Upper lobe of left lung (tissue), 6 donors: ENCODE data around the gene MYT1. TPM values are rescaled to one million over a fixed set of nuclear protein-coding genes. Genes with fewer than 3 reads are reported as not detected.

Experiments
- ATAC-seq, 2 donors: fragments of 200-7000 bp; cut with Tn5 transposase; one replicate each; pipeline ENCODE4 v1.9.1; 2022; ENCODE audit warnings: mild to moderate bottlenecking in 2 of 2, moderate library complexity in 2 of 2; ENCODE audit not compliant: low FRiP score in 2 of 2
- DNase-seq, 2 donors: peaks; one replicate each; pipeline ENCODE4 v3.0.0-alpha.2; 2019 to 2020
- H3K27ac ChIP-seq, 4 donors: fragments of 200-600 bp; sonication (generic); one replicate each; pipeline ENCODE4 v1.5.1; 2016 to 2019
- H3K27me3 ChIP-seq, 4 donors: fragments of 200-600 bp; sonication (generic); one replicate each; pipeline ENCODE4 v1.5.1; 2017 to 2019
- H3K36me3 ChIP-seq, 4 donors: fragments of 200-600 bp; sonication (generic); one replicate each; pipeline ENCODE4 v1.5.1; 2016 to 2019
- H3K4me1 ChIP-seq, 4 donors: fragments of 200-600 bp; sonication (generic); one replicate each; pipeline ENCODE4 v1.5.1; 2018 to 2019
- H3K4me3 ChIP-seq, 4 donors: fragments of 200-600 bp; sonication (generic); one replicate each; pipeline ENCODE4 v1.5.1; 2017 to 2019; ENCODE audit warnings: mild to moderate bottlenecking in 2 of 4, moderate library complexity in 1 of 4
- H3K9me3 ChIP-seq, 4 donors: fragments of 200-600 bp; sonication (generic); one replicate each; pipeline ENCODE4 v1.5.1; 2018 to 2019
- EP300 ChIP-seq, 4 donors: sonication (generic); formaldehyde crosslinking; IDR thresholded peaks; one replicate each; pipeline ENCODE4 v1.5.1; 2017; ENCODE audit warnings: antibody characterized with exemption in 4 of 4, control low read depth in 2 of 4
- POLR2A ChIP-seq, 4 donors: fragments of 450-650 bp; IDR thresholded peaks; one replicate each; pipeline ENCODE4 v1.5.1; 2016 to 2017; ENCODE audit warnings: antibody characterized with exemption in 4 of 4, mild to moderate bottlenecking in 2 of 4
- POLR2AphosphoS5 ChIP-seq, 2 donors: sonication (generic); formaldehyde crosslinking; IDR thresholded peaks; one replicate each; pipeline ENCODE4 v1.5.1; 2017; ENCODE audit warnings: antibody characterized with exemption in 2 of 2
- WGBS, 2 donors: methylation state at CpG; one replicate each; pipeline ENCODE4 v1.1.5; 2017 to 2018; 5-methylcytosine and 5-hydroxymethylcytosine counted together
- total RNA-seq, 6 donors: library from RNA; depleted of rRNA in 4 of 6; stranded (reverse); fragments of >200 nt in 4 of 6; gene quantifications; one replicate each; pipeline versions ENCODE4 v1.1.0 to v1.2.1, GENCODE V29; 2016 to 2021
- TF ChIP-seq, protein P1 (sequence below), 6 experiments: fragments of 450-650 bp in 4 of 6; fragments of 200-600 bp in 2 of 6; sonication (generic) in 2 of 6; IDR thresholded peaks; one replicate each; pipeline ENCODE4 v1.5.1; 2016 to 2019; ENCODE audit warnings: antibody characterized with exemption in 6 of 6
- donor health status: DM: no; HTN: no; CAD: no; lungs with moderate emphysema.
- donor health status: DM: no; HTN: yes; CAD: no; lungs with severe emphysema.

MYT1 gene
- total RNA-seq, 6 donors from 2014 or later: 0.09 to 3.1 TPM; not detected in 4

DNA sequence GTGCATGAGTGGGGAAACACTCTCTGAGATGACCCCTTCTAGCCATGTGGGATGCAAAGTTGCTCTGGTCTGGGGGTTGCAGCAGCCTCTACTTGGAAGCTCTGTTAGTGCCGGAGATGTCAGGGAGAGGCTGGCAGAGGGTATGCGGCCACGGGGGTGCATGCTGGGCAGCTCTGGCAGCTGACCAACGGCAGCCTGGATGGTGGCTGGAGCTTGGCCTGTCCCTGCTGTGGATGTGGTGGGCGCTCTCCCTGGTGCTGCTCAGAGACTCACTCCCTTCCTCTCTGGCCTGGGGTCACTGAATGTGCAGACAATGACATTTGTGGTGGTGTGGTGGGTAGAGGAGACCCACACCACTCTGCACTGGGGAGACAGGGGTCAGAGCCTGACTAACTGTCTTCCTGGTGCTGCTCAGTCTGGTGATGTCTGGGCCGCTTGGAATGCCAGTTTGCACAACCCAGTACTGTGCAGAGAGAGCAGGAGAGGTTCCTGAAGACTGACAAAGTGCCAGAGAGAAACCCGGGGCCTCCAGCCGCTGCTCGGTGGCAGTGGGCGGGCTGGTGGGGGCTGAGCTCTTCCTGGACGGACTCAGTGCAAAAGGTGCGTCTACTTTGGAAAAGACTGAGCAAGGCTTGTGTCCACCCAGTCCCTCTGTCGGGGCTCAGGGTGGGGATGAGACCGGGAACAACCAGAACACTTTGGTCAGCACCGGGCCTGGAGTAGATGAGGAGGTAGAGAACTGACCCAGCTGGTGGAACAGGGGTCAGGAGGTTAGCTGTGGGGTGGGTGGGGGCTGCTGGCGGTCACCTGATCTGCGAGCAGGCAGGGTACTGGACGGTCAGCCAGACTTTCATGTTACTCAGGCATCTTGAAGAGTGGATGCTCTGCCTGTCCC, 2.7 kb downstream of the MYT1 start:
- TF ChIP-seq POLR2AphosphoS5 (IDR thresholded peaks at IDR 0.05) (no peak), POLR2A (IDR thresholded peaks at IDR 0.05) (no peak), EP300 (IDR thresholded peaks at IDR 0.05) (no peak)
- TF ChIP-seq, protein P1, sequence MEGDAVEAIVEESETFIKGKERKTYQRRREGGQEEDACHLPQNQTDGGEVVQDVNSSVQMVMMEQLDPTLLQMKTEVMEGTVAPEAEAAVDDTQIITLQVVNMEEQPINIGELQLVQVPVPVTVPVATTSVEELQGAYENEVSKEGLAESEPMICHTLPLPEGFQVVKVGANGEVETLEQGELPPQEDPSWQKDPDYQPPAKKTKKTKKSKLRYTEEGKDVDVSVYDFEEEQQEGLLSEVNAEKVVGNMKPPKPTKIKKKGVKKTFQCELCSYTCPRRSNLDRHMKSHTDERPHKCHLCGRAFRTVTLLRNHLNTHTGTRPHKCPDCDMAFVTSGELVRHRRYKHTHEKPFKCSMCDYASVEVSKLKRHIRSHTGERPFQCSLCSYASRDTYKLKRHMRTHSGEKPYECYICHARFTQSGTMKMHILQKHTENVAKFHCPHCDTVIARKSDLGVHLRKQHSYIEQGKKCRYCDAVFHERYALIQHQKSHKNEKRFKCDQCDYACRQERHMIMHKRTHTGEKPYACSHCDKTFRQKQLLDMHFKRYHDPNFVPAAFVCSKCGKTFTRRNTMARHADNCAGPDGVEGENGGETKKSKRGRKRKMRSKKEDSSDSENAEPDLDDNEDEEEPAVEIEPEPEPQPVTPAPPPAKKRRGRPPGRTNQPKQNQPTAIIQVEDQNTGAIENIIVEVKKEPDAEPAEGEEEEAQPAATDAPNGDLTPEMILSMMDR (IDR thresholded peaks at IDR 0.05): no peak
- Histone ChIP-seq H3K4me3 (no peak overlapping the region), H3K9me3 (no peaks in the 10 kb centered on the region), H3K4me1 (no peaks in the 10 kb centered on the region), H3K27ac (no peak overlapping the region), H3K36me3 (no peaks in the 10 kb centered on the region), H3K27me3 (peaks cover 0 to 8% (median 2%) of the 10 kb centered on the region in 4 donors)
- 58 to 77% methylated on average over 5 to 14 of the region's 18 CpGs for WGBS, 2 donors
- ATAC-seq (no peak), DNase-seq (peak in 1 of 2 donors; percentile 50)

DNA sequence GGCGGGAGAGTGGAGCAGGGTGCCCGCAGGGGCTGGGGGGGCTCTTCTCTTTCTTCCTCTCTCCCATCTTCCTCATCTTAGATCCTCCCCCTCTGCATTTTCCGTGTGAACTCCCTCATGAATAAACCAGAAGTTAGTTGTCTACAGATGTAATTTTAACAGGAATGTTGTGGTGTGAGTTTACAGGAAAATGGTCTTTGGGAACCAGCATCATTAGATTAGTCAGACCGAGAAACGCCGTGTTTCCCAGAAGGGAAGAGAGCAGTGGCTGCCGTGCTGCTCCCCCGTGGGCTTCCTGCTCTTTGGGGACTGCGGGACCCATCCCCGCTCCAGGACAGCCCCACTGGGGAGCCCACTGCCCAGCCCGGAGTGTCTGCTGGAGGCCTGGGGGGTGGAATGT, 3.4 kb downstream of the MYT1 start:
- DNase-seq (no peak), ATAC-seq (no peak)
- WGBS, 2 donors: 50 to 62% methylated on average over 10 to 11 of the region's 11 CpGs
- H3K4me3 ChIP-seq: no peak overlapping the region
- no peak overlapping the region for H3K27ac ChIP-seq
- H3K27me3 ChIP-seq: peaks cover 0 to under 1% (median 0%) of the 10 kb centered on the region in 4 donors
- H3K36me3 ChIP-seq: no peaks in the 10 kb centered on the region
- H3K9me3 ChIP-seq: no peaks in the 10 kb centered on the region
- TF ChIP-seq EP300 (IDR thresholded peaks at IDR 0.05) (no peak), POLR2A (IDR thresholded peaks at IDR 0.05) (no peak), POLR2AphosphoS5 (IDR thresholded peaks at IDR 0.05) (no peak)
- TF ChIP-seq, protein P1 (IDR thresholded peaks at IDR 0.05): no peak
- no peaks in the 10 kb centered on the region for H3K4me1 ChIP-seq

DNA sequence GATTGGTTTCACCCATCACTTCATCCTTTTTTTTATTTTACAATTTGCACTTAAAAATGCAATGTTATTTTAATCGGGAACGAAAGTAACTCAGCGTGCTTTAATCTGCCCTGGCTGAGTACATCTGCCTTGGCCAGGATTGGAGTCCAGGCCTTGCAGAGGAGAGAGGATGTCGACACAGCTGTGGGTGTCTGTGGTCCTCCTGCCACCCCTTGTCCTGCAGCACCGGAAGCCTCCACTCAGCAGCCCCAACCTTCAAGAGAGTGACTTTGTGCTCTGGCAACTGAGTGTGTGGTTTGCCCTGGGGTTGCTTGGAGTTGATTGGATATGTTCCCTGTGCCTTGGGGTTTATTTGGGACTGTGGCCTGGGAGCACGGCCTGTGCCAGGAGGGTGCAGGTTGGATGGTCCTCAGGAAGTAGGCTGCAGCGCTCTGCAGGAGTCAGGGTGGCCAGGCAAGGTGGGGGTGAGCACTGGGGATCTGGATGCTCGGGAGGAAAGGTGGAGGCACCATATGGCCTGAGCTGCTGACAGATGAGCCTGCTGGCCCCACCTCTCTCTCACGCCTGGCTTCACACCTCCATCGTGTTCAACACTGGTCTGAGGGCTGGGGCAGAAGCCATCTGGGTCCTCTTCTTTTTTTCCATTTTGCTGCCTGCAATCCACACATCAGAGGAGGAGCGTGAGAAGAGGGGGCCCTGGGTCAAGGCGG, 4.3 kb downstream of the MYT1 start:
- peak in 1 of 2 donors; percentile 19 for ATAC-seq
- Histone ChIP-seq H3K27ac (no peak overlapping the region), H3K9me3 (no peaks in the 10 kb centered on the region), H3K27me3 (no peaks in the 10 kb centered on the region), H3K4me1 (no peaks in the 10 kb centered on the region), H3K36me3 (no peaks in the 10 kb centered on the region), H3K4me3 (no peak overlapping the region)
- TF ChIP-seq POLR2AphosphoS5 (IDR thresholded peaks at IDR 0.05) (no peak), POLR2A (IDR thresholded peaks at IDR 0.05) (no peak), EP300 (IDR thresholded peaks at IDR 0.05) (no peak)
- TF ChIP-seq, protein P1 (IDR thresholded peaks at IDR 0.05): no peak
- 60% methylated on average over 9 to 12 of the region's 12 CpGs for WGBS, 2 donors
- no peak for DNase-seq

DNA sequence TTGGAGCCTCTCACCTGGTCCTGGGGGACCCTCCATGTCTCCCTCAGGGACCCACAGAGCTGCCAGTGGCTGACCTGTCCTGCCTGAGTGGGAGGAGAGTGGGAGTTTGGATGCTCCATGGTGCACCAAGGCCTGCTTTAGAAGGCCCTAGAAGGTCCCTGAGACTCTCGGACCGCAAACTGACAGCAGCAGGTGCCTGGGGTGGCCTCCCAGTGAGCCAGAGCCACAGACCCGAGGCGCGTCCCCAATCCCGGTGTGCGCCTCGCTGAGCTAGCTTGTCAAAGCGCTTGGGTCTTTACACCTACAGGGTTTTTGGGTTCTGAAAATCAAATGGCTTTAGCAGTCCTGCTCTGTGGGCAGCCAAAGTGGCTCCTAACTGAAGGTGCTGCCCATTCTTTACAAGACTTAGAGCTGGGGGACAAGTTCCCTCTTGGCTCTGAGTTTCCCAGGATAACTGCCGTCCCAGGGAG, 4.9 kb downstream of the MYT1 start:
- Histone ChIP-seq H3K36me3 (no peaks in the 10 kb centered on the region), H3K4me1 (no peaks in the 10 kb centered on the region), H3K27ac (no peak overlapping the region), H3K9me3 (no peaks in the 10 kb centered on the region), H3K4me3 (no peak overlapping the region), H3K27me3 (no peaks in the 10 kb centered on the region)
- ATAC-seq (no peak), DNase-seq (no peak)
- WGBS, 2 donors: 70 to 85% methylated on average over 2 to 10 of the region's 10 CpGs
- TF ChIP-seq, protein P1 (IDR thresholded peaks at IDR 0.05): no peak
- TF ChIP-seq POLR2AphosphoS5 (IDR thresholded peaks at IDR 0.05) (no peak), EP300 (IDR thresholded peaks at IDR 0.05) (no peak), POLR2A (IDR thresholded peaks at IDR 0.05) (no peak)
